22Rv1 (cell line): ENCODE measurements around the gene SNRPA.

Experiments
- H3K27ac ChIP-seq: fragments of 450-650 bp; 2 replicates; pipeline ENCODE4 v1.5.1; 2017
- CTCF ChIP-seq: fragments of 450-650 bp; IDR thresholded peaks from 2 replicates; pipeline ENCODE4 v1.5.1; 2017; ENCODE audit warnings: mild to moderate bottlenecking
- ZFX ChIP-seq: fragments of 450-650 bp; IDR thresholded peaks from 2 replicates; pipeline ENCODE4 v1.6.1; 2017; ENCODE audit warnings: antibody characterized with exemption, borderline replicate concordance

Gene SNRPA

GRCh38 chr19:40774916-40775631, 24.1 kb downstream of the SNRPA start, which contains the start of gene MIA:
MIA (plus strand) TSS chr19:40775521; CDS start chr19:40775543, 22 bp downstream.
- H3K27ac ChIP-seq: no peak within 1 kb of the TSS
- TF ChIP-seq ZFX: no peak
- TF ChIP-seq CTCF: no peak

GRCh38 chr19:40775632-40776022, 24.6 kb downstream of the SNRPA start:
- no peak for TF ChIP-seq CTCF
- TF ChIP-seq ZFX: no peak
- no peak overlapping the region for H3K27ac ChIP-seq

GRCh38 chr19:40776364-40776763, 25.4 kb downstream of the SNRPA start:
- TF ChIP-seq ZFX: no peak
- no peak for TF ChIP-seq CTCF
- H3K27ac ChIP-seq: peak overlapping the region; percentile 92; the same call in 1 of the 2 replicates

GRCh38 chr19:40776932-40777644, 26.1 kb downstream of the SNRPA start:
- TF ChIP-seq ZFX: no peak
- no peak for TF ChIP-seq CTCF

GRCh38 chr19:40777645-40777936, 26.6 kb downstream of the SNRPA start:
- TF ChIP-seq ZFX: no peak
- TF ChIP-seq CTCF: no peak
- peak overlapping the region; percentile 92 for H3K27ac ChIP-seq

More at GRCh38 chr19:40776932-40777644, 26.1 kb downstream of the SNRPA start:
- H3K27ac ChIP-seq: peak overlapping the region; percentile 92

- peak within 1 kb of the TSS; percentile 92 for H3K27ac ChIP-seq
- TF ChIP-seq ZFX (no peak), CTCF (no peak)
Observed at GRCh38 chr19:40777937-40778705, 27.1 kb downstream of the SNRPA start, which contains the start of gene RAB4B. RAB4B (plus strand) TSS chr19:40778247; CDS start chr19:40778376, 129 bp downstream.
